HL-60/S4 treated with retinoic acid at 250 ng/mL for 4 days and 3 days (cell line): ENCODE results near the gene SEMA3C.

Experiments used
- in situ Hi-C: fragments of 300-500 bp; cut with MboI; formaldehyde crosslinking; loops from 2 replicates; pipeline ENCODE4 v1.7.0; 2022; ENCODE audit warnings: low sequenced_read_pairs

Gene SEMA3C

GRCh38 chr7:80707318-80707717 is 211.5 kb downstream of the SEMA3C start:
- in situ Hi-C loops: no loop called here

DNA sequence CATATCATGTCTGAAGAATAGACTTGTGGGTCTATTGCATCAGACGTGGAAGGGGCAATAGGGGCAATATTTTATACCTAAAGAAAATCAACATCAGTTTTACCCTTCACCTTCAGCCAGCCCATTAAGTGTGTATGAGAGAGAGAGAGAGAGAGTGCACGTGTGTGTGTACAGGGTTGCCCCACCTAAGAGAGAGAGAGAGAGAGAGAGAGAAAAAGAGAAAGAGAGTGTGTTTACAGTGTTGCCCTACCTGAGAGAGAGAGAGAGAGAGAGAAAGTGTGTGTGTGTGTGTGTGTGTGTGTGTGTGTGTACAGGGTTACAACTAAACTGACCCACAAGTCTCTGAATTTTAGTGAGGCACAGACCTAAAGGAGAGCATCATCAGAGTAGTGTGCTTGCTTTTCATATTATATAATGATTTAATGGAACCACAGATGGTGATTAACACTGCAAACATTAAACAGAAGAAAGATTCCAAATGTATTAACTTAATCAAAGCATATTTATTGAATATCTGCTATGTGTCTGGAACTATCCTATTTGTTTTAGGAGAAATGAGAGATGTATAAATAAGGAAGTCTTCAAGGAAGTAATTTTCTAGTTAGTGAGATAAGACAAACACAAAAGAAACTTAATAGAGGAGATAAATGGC is 213.6 kb downstream of the SEMA3C start:
- in situ Hi-C loops: no loop called here

DNA sequence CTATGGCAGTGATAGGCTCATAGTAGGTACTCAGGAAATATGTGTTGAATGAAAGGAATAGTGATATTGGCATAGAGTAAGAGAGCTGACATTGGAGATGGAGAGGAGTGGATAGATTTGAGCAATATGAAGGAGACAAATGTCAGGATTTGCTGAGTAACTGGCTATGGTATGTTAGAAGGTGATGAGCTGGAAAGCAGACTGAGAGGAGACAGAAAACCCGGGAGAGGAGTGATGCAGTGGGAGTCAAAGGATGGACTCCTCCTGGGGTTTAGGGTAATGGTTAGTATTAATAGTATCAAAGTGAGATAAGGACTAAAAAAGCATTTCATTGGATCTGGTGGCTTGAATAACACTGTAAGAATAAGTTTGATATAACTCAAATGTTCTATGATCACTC is 215.6 kb downstream of the SEMA3C start:
- in situ Hi-C loops: no loop called here

DNA sequence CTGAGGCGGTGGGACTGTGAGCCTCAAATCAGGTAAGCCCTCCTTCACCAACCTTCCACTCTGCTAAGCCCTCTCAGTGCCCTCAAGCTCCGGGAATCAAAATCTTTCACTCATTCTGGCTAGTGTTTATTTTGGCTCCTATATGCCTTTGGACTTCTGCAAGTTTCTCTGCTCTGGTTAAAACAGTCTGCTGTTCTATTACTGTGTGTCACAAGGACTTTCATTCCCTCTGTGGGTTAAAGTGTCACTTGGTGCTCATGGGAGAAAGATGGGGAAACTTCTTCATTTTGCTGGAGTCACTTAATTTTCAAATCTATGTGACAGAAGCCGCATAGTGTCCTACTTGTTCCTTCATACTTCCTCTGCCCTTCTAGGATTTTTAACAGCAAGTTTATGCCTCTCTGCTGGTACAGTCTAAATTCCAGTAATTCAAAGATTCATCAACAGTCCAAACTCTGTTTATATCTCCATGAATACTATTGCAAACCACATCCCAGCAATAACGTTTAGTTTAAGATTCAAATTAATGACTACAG is 219.1 kb downstream of the SEMA3C start:
- in situ Hi-C loops: loop anchor here (25.0 kb wide), 1 partner anchor 763 kb away; no protein-coding TSS in a partner anchor

GRCh38 chr7:80699045-80699638 is 219.7 kb downstream of the SEMA3C start:
- in situ Hi-C loops: loop anchor here (25.0 kb wide), 1 partner anchor 763 kb away; no protein-coding TSS in a partner anchor
